H1 (cell line): ENCODE measurements around the gene TMC3. TPM values are rescaled to one million over a fixed set of nuclear protein-coding genes. Genes with fewer than 3 reads are reported as not detected.

Experiments
- ATF2 ChIP-seq: IDR thresholded peaks from 2 replicates; pipeline ENCODE4 v1.6.1; 2012; ENCODE audit warnings: low read length, inconsistent platforms
- BCL11A ChIP-seq, 2 experiments: IDR thresholded peaks; one replicate each; pipeline ENCODE4 v1.6.1; 2011; ENCODE audit warnings: low read depth in 2 of 2, low read length in 2 of 2, mild to moderate bottlenecking in 2 of 2
- MAX ChIP-seq: IDR thresholded peaks from 2 replicates; pipeline ENCODE4 v1.6.1; 2012; ENCODE audit warnings: inconsistent platforms
- RNF2 ChIP-seq: fragments of 200-900, 300-1000 bp; sonication (generic); IDR thresholded peaks from 2 replicates; pipeline ENCODE4 v1.7.1; 2016; ENCODE audit warnings: borderline replicate concordance, low read depth, mild to moderate bottlenecking, antibody characterized with exemption, low read length; ENCODE audit not compliant: poor library complexity, severe bottlenecking; ENCODE audit errors: missing control alignments
- SIX5 ChIP-seq: IDR thresholded peaks from 2 replicates; pipeline ENCODE4 v1.6.1; 2011; ENCODE audit warnings: mild to moderate bottlenecking, low read depth, low read length
- polyA plus RNA-seq, 7 experiments: library from polyadenylated mRNA; depleted of rRNA in 3 of 7; stranded (reverse) in 5 of 7; unstranded in 2 of 7; fragments of >200 nt in 5 of 7; fragments of 200-250 nt in 2 of 7; gene quantifications; 1 replicate in 5 of 7; 2 replicates in 1 of 7; 4 replicates in 1 of 7; pipeline versions ENCODE4 v1.2.1 to v1.2.3, GENCODE V29; 2011 to 2013; ENCODE audit warnings: missing spikeins in 2 of 7, mixed read lengths in 2 of 7
- total RNA-seq: library from RNA; stranded (reverse); fragmentation: NEBNext Ultra II Directional; extraction: Animal tissue kit (Norgen Biotek cat#: 25700); gene quantifications from 2 replicates; pipeline ENCODE4 v1.2.1, GENCODE V29; 2021

Gene TMC3
- total and polyA plus RNA-seq, 2 of the 8 experiments (the other 6 are each of a cell fraction or from before 2014, with no cell fraction given), result not detected

GRCh38 chr15:81387621-81388435, 13.8 kb upstream of the TMC3 start (continued):
- TF ChIP-seq MAX, result no peak
- TF ChIP-seq BCL11A (IDR thresholded peaks at IDR 0.05; ENCODE audit: low read depth in 2 of 2, low read length in 2 of 2), result no peak
- no peak for TF ChIP-seq SIX5
- TF ChIP-seq RNF2, result no peak
- TF ChIP-seq ATF2, result no peak
